ENCODE results near the gene OAS2.

DNA sequence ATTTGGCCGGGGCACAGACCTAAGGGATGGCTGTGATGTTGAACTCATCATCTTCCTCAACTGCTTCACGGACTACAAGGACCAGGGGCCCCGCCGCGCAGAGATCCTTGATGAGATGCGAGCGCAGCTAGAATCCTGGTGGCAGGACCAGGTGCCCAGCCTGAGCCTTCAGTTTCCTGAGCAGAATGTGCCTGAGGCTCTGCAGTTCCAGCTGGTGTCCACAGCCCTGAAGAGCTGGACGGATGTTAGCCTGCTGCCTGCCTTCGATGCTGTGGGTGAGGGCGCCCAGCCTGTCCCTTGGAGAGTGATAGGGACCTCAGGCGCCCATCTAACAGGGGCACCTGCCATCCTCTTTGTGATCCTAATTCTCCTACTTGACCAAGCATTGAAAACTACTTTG lies 27.6 kb upstream of the OAS2 start:
- no peak for TF ChIP-seq GATA3 (IDR thresholded peaks at IDR 0.05; ENCODE audit: borderline replicate concordance)
- TF ChIP-seq CHD4 (IDR thresholded peaks at IDR 0.05; ENCODE audit: borderline replicate concordance) = no peak
- TF ChIP-seq, protein P1, sequence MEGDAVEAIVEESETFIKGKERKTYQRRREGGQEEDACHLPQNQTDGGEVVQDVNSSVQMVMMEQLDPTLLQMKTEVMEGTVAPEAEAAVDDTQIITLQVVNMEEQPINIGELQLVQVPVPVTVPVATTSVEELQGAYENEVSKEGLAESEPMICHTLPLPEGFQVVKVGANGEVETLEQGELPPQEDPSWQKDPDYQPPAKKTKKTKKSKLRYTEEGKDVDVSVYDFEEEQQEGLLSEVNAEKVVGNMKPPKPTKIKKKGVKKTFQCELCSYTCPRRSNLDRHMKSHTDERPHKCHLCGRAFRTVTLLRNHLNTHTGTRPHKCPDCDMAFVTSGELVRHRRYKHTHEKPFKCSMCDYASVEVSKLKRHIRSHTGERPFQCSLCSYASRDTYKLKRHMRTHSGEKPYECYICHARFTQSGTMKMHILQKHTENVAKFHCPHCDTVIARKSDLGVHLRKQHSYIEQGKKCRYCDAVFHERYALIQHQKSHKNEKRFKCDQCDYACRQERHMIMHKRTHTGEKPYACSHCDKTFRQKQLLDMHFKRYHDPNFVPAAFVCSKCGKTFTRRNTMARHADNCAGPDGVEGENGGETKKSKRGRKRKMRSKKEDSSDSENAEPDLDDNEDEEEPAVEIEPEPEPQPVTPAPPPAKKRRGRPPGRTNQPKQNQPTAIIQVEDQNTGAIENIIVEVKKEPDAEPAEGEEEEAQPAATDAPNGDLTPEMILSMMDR (IDR thresholded peaks at IDR 0.05) = no peak
- no peak for TF ChIP-seq E2F6 (IDR thresholded peaks at IDR 0.05; ENCODE audit: borderline replicate concordance, low read depth)
- TF ChIP-seq CEBPB (IDR thresholded peaks at IDR 0.05) = no peak
- no peak for TF ChIP-seq EP300 (IDR thresholded peaks at IDR 0.05)
- TF ChIP-seq BHLHE40 (IDR thresholded peaks at IDR 0.05; ENCODE audit: low read depth, low read length) = no peak

Data from A549 (cell line).